SU-DHL-6 (cell line): ENCODE data around the gene EYS.
"Not testable (repeated sequence)": the region's sequence is repeated elsewhere in the genome, so short reads cannot be mapped to it uniquely, and the experiment has no call there.

ENCODE experiments used
- EZH2phosphoT487 ChIP-seq: fragments of 200-600 bp; sonication (generic), shearing (Covaris generic); conservative IDR thresholded peaks from 2 replicates; pipeline ENCODE4 v1.6.1; 2018; ENCODE audit warnings: mild to moderate bottlenecking, antibody characterized with exemption, low read length, moderate library complexity, mixed read lengths
- TF ChIP-seq, protein P1 (sequence below): fragments of 200-600 bp; sonication (generic); IDR thresholded peaks from one replicate; pipeline ENCODE4 v1.5.1; 2017; ENCODE audit warnings: antibody characterized with exemption, mild to moderate bottlenecking, low read length, moderate library complexity; ENCODE audit not compliant: insufficient read depth, poor library complexity, severe bottlenecking

DNA sequence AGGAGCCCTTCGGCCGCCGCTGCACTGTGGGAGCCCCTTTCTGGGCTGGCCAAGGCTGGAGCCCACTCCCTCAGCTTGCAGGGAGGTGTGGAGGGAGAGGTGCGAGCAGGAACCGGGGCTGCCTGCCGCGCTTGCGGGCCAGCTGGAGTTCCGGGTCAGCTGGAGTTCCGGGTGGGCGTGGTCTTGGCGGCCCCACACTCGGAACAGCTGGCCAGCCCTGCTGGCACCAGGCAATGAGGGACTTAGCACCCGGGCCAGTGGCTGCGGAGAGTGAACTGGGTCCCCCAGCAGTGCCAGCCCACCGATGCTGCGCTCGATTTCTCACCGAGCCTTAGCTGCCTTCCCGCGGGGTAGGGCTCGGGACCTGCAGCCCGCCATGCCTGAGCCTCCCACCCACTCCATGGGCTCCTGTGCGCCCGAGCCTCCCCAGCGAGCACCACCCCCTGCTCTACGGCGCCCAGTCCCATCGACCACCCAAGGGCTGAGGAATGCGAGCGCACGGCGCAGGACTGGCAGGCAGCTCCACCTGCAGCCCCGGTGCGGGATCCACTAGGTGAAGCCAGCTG lies 79.5 kb downstream of the EYS start:
- TF ChIP-seq, protein P1, sequence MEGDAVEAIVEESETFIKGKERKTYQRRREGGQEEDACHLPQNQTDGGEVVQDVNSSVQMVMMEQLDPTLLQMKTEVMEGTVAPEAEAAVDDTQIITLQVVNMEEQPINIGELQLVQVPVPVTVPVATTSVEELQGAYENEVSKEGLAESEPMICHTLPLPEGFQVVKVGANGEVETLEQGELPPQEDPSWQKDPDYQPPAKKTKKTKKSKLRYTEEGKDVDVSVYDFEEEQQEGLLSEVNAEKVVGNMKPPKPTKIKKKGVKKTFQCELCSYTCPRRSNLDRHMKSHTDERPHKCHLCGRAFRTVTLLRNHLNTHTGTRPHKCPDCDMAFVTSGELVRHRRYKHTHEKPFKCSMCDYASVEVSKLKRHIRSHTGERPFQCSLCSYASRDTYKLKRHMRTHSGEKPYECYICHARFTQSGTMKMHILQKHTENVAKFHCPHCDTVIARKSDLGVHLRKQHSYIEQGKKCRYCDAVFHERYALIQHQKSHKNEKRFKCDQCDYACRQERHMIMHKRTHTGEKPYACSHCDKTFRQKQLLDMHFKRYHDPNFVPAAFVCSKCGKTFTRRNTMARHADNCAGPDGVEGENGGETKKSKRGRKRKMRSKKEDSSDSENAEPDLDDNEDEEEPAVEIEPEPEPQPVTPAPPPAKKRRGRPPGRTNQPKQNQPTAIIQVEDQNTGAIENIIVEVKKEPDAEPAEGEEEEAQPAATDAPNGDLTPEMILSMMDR, result not testable (repeated sequence)
- not testable (repeated sequence) for TF ChIP-seq EZH2phosphoT487
